DOHH2 (cell line): ENCODE measurements around the gene MAP4K1.

ENCODE experiments used
- EZH2phosphoT487 ChIP-seq: fragments of 200-600 bp; sonication (generic); IDR thresholded peaks from 2 replicates; pipeline ENCODE4 v1.6.1; 2017; ENCODE audit warnings: borderline replicate concordance, mild to moderate bottlenecking, antibody characterized with exemption, low read length, moderate library complexity, mixed read lengths
- TF ChIP-seq, protein P1 (sequence below): fragments of 200-600 bp; sonication (generic); IDR thresholded peaks from one replicate; pipeline ENCODE4 v1.5.1; 2014; ENCODE audit warnings: antibody characterized with exemption, mild to moderate bottlenecking, low read depth, low read length; ENCODE audit not compliant: poor library complexity, severe bottlenecking

DNA sequence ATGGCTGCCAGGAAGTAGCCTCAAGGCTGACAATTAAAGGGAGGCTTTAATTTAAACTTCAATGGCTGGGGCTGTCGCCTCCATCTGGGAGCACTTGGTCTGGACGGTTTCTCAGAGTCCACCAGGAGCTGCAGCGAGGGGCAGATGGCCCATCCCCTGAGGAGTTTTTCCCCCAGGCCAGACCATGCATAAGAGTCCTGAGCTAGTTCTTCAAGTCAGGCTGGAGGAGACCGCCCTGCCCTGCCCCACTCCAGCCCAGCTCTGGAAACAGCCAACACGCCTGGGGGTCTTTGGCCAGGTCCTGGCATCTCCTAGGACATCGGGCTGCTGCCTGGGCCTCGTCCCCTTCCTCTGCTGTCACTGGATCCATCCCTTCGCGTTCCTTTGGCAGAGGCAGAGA, 24.4 kb upstream of the MAP4K1 start:
- TF ChIP-seq, protein P1, sequence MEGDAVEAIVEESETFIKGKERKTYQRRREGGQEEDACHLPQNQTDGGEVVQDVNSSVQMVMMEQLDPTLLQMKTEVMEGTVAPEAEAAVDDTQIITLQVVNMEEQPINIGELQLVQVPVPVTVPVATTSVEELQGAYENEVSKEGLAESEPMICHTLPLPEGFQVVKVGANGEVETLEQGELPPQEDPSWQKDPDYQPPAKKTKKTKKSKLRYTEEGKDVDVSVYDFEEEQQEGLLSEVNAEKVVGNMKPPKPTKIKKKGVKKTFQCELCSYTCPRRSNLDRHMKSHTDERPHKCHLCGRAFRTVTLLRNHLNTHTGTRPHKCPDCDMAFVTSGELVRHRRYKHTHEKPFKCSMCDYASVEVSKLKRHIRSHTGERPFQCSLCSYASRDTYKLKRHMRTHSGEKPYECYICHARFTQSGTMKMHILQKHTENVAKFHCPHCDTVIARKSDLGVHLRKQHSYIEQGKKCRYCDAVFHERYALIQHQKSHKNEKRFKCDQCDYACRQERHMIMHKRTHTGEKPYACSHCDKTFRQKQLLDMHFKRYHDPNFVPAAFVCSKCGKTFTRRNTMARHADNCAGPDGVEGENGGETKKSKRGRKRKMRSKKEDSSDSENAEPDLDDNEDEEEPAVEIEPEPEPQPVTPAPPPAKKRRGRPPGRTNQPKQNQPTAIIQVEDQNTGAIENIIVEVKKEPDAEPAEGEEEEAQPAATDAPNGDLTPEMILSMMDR: no peak
- no peak for TF ChIP-seq EZH2phosphoT487
